HG03280 (cell line): ENCODE results near the gene PTPN4.
A peak's percentile ranks its signal among the peaks of the same experiment; 100 is the strongest.
"Not testable (repeated sequence)": the region's sequence is repeated elsewhere in the genome, so short reads cannot be mapped to it uniquely, and the experiment has no call there.

Experiments used
- ATAC-seq: cut with Tn5 transposase; IDR thresholded peaks from one replicate; pipeline ENCODE4 v1.9.1; 2021; ENCODE audit warnings: mild to moderate bottlenecking, moderate library complexity; ENCODE audit not compliant: unreplicated experiment

Gene PTPN4

DNA sequence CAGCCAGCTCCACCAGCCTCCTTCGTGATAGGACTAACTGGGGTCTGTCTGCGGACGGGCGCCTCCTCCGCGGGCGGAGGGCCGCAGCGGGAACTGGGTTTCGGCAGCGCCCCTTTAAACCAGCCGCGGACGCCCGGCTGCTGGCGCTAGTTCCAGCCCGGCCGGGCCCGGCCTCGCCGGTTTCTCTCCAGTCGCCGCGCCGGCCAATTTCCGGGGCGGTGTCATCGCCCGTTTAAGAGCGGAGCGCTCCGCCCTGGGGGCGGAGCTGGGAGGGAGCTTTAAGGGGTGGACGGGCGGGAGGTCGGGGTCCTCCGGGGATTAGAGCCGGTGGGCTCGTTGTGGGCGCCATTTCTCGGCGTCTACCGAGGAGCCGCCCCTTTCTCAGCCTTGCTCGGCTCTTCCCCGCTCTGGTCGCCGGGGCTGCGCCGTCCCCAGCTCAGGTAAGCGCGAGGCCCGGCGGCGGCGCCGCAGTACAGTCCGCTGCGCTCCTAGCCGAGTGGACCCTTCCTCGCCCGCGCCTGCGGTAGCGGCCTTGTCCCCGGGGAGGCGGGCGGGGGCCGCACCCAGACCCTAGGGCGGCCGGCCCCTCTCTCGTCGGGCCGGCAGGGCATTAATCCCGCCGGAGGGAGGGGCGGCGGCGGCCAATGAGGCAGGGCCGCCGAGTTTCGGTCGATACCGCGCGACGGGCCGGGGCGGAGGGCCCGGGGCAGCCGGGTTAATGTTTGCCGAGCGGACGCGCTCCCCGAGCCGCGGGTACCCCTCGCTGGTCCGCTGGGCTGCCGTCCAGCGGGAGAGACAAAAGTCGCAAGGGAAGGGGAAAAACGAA is 253.3 kb downstream of the PTPN4 start, which contains the start of gene EPB41L5:
EPB41L5 (plus strand) TSS at position 307 of the 826 bp plus-strand sequence. CDS start 6,008 bp downstream, outside the sequence.
- ATAC-seq: peak; percentile 97

DNA sequence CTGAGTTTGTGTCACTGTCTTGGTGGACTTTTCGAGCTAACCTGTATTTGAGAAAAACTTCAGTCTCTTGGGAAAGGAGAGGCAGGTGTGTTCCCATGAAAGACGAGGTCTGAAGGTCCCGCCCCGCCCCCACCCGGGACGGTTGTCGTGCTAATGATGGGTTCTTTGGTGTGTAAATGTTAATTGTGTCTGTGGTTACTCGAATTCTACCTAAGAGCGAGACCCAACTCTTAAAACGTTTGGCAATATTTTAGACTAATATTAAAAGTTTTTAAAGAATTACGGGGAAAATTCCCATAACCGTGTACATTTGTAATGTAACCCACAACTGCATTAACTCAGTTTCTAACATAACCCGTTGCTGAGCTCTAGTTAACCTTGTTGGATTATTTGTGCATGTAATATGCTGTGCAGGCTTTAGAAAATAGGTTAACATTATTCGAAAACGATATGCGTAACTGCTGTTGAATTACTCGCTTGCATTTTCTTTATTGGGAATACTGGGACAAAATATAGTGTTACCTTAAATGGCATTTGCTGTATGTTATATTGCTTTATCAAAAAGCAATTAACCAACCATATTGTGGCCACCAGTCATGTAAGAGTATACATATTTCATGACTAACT is 254.0 kb downstream of the PTPN4 start:
- ATAC-seq: no peak

DNA sequence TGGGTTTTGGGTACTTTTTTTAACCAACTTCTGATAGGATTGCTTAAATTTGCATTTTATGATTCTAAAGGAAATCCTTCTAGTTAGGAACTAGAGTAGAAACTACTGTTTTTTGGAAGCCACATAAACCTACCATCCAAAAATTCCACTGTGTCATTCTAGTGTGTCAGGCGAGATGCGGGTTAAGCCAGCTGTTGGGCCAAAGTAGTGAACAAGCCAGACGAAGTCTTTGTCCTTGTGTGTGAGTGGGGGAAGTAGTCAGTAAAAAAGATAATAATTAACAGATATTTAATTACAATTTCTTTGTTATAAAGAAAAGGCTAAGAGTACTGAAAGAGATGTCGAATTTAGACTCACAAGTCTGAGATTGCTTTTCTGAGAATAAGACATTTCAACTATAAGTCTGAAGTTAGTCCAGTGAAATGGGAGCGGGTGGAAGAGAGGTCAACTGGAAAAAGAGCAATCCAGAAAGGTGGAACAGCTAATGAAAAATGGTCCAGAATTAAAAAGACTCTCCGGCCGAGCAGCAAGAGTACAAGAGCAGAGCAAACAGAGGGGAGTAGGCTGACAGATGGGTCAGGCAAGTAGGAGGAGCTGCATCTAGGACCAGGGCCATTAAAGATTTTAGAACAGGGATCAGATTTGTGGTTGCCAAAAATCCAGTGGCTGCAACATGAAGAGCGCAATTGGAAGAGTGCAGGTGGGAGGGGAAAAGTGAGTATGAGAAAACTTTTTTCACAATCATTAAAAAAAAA is 254.7 kb downstream of the PTPN4 start:
- ATAC-seq: no peak

DNA sequence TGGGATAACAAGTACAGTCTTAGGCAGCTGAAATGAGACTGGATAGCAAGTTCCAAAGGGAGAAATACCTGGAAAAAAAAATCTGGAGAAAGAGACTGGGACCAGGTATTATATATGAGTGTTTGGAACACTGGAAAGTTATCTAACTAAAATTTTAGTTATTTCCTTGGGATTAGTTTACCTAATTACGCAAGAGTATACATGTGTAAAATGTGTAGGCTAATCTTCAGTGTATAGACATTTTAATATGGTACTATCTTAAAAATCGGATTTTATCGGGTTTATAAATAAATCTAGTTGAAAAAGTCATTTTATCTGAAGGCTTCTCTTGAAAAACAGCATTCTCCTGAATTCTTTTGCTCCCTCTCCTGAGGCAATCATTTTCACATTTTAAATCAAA is 257.1 kb downstream of the PTPN4 start:
- no peak for ATAC-seq

DNA sequence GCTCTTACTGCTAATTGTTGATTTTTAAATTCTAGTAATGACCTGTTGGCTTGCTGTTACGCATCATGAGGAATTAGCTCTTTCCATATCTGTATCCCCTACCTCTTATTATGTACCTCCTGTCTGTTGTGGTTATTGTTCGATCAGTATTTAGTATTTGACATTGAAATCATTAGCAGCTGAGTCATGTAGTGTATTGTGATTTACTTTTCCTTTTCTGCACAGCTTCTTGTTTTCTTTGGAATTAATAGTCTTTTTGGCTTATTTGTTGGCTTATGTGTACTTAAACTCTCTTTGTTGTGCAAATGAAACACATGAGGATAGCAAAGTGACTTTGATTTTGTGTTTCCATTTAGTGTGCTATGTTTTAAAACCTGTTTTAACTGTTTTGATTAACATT is 257.5 kb downstream of the PTPN4 start:
- ATAC-seq: no peak

DNA sequence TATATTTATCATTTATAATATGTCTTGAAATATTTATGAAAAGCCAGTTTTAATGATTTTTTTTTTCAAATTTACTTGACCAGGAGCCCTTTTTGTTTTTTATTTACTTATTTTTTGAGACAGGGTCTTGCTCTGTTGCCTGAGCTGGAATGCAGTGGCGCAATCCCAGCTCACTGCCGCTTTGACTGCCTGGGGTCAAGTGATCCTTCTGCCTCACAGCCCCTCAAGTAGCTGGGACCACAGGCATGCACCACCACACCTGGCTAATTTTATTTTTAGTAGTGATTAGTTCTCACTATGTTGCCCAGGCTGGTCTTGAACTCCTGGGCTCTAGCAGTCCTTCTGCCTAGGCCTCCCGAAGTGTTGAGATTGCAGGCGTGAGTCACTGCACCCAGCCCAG is 258.8 kb downstream of the PTPN4 start:
- ATAC-seq: no peak

DNA sequence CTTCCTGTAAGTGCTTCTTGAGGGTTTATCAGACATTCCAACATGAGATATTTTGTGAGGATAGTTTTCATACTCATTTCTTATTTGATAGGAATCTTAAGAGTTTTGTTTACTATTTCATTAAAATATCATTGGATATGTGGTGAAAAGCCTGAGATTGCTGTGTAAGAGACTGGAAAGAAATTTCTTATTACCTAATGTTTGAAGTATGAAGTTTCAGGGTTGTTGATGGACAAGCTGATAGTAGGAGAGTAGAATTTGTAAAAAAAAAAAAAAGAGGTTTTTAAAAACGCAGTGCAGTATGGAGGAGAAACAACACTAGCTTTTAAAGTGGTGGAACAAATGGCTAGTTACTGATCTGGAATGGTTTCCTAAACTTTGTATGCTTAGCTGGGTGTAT is 260.8 kb downstream of the PTPN4 start:
- no peak for ATAC-seq

DNA sequence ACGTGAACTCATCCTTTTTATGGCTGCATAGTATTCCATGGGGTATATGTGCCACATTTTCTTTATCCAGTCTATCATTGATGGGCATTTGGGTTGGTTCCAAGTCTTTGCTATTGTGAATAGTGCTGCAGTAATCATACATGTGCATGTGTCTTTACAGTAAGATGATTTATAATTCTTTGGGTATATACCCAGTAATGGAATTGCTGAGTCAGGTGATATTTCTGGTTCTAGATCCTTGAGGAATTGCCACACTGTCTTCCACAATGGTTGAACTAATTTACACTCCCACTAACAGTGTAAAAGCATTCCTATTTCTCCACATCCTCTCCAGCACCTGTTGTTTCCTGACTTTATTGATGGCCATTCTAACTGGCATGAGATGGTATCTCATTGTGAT is 262.8 kb downstream of the PTPN4 start:
- not testable (repeated sequence) for ATAC-seq

DNA sequence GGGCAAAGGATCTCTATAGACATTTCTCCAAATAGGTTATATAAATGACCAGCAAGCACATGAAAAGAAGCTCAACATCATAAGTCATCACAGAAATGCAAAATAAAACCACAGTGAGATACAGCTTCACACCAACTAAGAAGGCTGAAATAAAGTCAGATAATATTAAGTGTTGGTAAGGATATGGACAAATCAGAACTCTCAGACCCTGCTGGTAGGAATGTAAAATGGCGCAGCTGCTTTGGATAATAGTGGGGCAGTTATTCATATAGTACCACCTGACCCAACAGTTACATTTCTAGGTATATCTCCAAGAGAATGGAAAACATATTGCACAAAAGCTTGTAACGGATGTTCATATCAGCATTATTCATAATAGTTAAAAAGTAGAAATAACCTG is 267.2 kb downstream of the PTPN4 start:
- ATAC-seq: no peak

DNA sequence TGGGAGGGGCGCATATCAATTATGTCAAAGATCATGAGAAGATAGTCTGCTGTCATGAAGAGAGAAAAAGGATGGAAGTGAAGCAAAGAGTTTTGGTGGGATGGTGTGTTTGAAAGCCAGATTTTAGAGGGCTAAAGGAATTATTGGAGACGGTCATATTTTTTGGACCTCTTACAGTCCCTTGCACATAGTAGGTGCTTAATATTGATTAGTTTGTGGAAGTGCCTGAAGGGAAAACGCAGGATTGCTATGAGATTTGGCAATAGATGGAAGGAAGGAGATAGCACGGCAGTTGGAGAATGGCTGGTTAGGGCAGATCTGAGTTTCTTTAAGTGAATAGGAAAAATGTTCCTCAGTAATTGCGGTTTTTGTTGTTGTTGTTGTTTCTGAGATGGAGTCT is 269.1 kb downstream of the PTPN4 start:
- no peak for ATAC-seq

DNA sequence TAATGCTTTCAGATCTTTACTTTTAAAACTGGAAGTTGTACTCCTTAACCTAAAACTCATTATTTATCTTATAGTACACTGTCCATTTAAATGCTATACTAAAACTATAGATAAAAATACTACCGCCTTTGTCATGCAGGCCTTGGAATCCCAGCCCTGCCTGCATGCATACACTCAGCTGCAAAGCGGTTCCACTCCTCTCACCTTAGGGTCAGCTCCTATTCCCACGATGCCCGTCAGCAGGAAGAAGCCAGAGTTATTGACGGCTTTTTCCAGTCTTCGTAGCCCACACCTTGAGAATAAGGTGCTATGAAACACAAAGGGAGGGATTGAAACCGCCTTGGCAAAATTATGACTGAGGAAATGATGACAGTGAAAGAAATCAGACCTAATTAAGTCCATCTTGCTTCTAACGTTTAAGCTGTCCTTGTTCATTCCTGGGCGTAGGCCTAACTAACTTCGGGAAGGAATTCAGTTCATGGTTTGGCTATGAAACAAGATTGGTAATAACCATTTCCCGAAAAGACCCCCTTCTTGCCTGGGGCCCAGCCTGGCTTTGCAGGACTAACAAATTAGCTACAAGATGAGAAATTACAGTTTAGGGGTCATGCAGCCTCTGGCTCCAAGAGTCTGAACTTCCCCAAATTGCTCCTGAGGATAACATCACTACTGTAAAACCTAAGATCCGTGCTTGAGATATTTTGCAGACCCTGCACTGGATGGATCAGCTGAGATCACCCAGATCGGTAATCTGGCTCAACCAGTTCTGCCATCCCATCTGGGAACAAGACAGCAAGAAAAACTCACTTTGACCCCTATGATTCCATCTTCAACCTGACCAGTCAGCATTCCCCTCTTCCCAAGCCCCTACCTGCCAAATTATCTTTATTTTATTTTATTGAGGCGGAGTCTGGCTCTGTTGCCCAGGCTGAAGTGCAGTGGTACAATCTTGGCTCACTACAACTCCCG is 270.2 kb downstream of the PTPN4 start:
- ATAC-seq: no peak

DNA sequence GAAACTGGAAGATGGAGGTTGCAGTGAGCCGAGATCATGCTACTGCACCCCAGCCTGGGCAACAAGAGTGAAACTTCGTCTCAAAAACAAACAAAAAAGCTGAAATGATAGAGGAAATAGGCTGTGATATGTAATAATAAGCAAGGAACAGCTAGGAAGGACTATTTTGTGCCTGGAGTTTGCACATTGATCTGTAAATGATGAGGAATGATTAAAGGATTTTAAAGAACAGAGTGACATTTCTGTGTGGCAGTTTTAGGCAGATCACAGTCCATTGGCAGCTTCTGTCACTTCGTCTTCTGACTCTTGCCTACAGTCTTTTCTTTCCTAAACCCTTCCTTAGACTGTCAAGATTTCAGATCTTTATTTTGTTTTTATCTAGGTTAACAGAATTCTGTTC is 272.6 kb downstream of the PTPN4 start:
- ATAC-seq: no peak
